ENCODE results near the gene ZYG11B. TPM values are rescaled to one million over a fixed set of nuclear protein-coding genes. Genes with fewer than 3 reads are reported as not detected.
"Not testable (repeated sequence)": the region's sequence is repeated elsewhere in the genome, so short reads cannot be mapped to it uniquely, and the experiment has no call there.

The ZYG11B gene
- total RNA-seq, 2 experiments from 2014 or later: 13.7 to 13.8 TPM

DNA sequence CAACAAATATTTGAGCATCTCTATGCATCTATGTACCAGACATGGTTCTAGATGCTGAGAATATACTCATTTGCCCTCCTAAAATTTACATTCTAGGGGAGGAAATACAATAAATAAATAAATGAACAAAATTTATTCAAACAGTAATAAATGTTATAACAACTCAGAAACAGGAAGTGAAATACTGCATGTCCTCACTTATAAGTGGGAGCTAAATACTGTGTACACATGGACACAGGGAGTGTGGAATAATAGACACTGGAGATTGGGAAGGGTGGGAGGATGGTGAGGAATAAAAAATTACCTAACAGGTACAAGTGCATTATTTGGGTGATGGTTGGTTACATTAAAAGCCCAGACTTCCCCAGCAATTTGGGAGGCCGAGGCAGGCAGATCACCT, 32.4 kb upstream of the ZYG11B start:
- Mint-ChIP-seq H3K9me3 (no peaks in the 10 kb centered on the region), H3K27ac (no peak overlapping the region), H3K36me3 (peaks cover 22% of the 10 kb centered on the region), H3K27me3 (no peaks in the 10 kb centered on the region), H3K4me1 (peaks cover 17% of the 10 kb centered on the region), H3K4me3 (no peak overlapping the region)
- DNase-seq (no peak), ATAC-seq (ENCODE audit: low read depth) (no peak)
- POLR2A ChIA-PET: no interaction called here

GRCh38 chr1:52695627-52696026, 30.6 kb upstream of the ZYG11B start:
- peaks cover 3% of the 10 kb centered on the region for H3K27me3 Mint-ChIP-seq
- H3K4me1 Mint-ChIP-seq: peaks cover 17% of the 10 kb centered on the region
- no peak for DNase-seq
- H3K36me3 Mint-ChIP-seq: peaks cover 22% of the 10 kb centered on the region
- no peak for ATAC-seq (ENCODE audit: low read depth)
- POLR2A ChIA-PET: no interaction called here
- no peak overlapping the region for H3K4me3 Mint-ChIP-seq
- no peaks in the 10 kb centered on the region for H3K9me3 Mint-ChIP-seq
- H3K27ac Mint-ChIP-seq: peak overlapping the region; percentile 0

GRCh38 chr1:52697795-52698674, 28.2 kb upstream of the ZYG11B start, which contains the start of gene COA7:
Gene COA7, minus strand, starts transcription at chr1:52698347. Its CDS starts 21 bp downstream, at chr1:52698326.
- H3K4me1 Mint-ChIP-seq: peaks cover 29% of the 10 kb centered on the region
- POLR2A ChIA-PET: interaction anchor here (1.1 kb wide), 2 partner anchors 29 to 294 kb away, joined by 4 to 5 read pairs; partner anchors contain the start of genes ORC1, PRPF38A and ZYG11B

GRCh38 chr1:52702886-52703787, 23.1 kb upstream of the ZYG11B start:
- peak; percentile 94 for ATAC-seq (ENCODE audit: low read depth)

More at GRCh38 chr1:52697795-52698674, 28.2 kb upstream of the ZYG11B start, which contains the start of gene COA7:
- peak within 1 kb of the TSS; percentile 90 for H3K4me3 Mint-ChIP-seq
- peaks cover 7% of the 10 kb centered on the region for H3K36me3 Mint-ChIP-seq
- peak; percentile 78 for DNase-seq
- H3K27me3 Mint-ChIP-seq: peaks cover 3% of the 10 kb centered on the region
- peak within 1 kb of the TSS; percentile 87 for H3K27ac Mint-ChIP-seq
- peak; percentile 37 for ATAC-seq (ENCODE audit: low read depth)
- no peaks in the 10 kb centered on the region for H3K9me3 Mint-ChIP-seq

DNA sequence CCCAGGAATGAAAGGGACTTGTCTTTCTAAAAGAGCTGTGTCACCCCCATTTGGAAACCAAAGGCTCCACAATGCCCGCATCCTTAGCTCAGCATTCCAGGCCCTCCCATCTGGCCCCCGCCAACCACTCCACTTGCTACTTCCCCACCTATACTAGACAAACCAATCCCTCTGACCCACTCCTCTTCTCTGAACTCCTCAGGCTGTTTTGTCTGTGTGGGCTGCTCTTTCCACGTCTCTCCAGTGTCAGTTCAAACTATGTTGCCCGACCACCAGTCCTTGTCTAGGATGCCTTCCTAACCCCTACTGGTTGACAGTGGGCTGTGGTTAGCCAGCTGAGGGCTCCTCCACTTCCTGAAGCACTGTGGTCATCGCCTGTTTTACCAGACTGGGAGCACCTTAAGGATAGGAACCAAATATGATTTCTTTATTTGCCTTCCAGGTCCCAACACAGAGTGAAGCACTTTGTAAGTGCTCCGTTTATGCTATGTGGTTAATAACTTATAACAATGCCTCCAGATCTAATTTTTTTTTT, 20.1 kb upstream of the ZYG11B start:
- Mint-ChIP-seq H3K4me3 (no peak overlapping the region), H3K36me3 (no peaks in the 10 kb centered on the region), H3K4me1 (peaks cover 23% of the 10 kb centered on the region), H3K27ac (no peak overlapping the region), H3K9me3 (no peaks in the 10 kb centered on the region), H3K27me3 (peaks cover 5% of the 10 kb centered on the region)
- ATAC-seq (ENCODE audit: low read depth) (no peak), DNase-seq (no peak)
- POLR2A ChIA-PET: no interaction called here

More at GRCh38 chr1:52702886-52703787, 23.1 kb upstream of the ZYG11B start:
- peak; percentile 77 for DNase-seq
- H3K4me1 Mint-ChIP-seq: peaks cover 31% of the 10 kb centered on the region
- H3K27me3 Mint-ChIP-seq: peaks cover 3% of the 10 kb centered on the region
- no peaks in the 10 kb centered on the region for H3K9me3 Mint-ChIP-seq
- H3K36me3 Mint-ChIP-seq: no peaks in the 10 kb centered on the region
- peak overlapping the region; percentile 81 for H3K4me3 Mint-ChIP-seq
- H3K27ac Mint-ChIP-seq: peak overlapping the region; percentile 89
- POLR2A ChIA-PET: interaction anchor here (0.6 to 1.7 kb wide), 12 partner anchors 12 to 624 kb away, joined by 3 to 16 read pairs (median 4); partner anchors contain the start of genes CPT2, ORC1, PRPF38A and TUT4

GRCh38 chr1:52706941-52707926, 19.0 kb upstream of the ZYG11B start:
- DNase-seq (no peak), ATAC-seq (ENCODE audit: low read depth) (no peak)
- H3K27me3 Mint-ChIP-seq: peaks cover 5% of the 10 kb centered on the region
- no peaks in the 10 kb centered on the region for H3K9me3 Mint-ChIP-seq
- H3K27ac Mint-ChIP-seq: no peak overlapping the region
- H3K4me3 Mint-ChIP-seq: no peak overlapping the region
- peaks cover 21% of the 10 kb centered on the region for H3K4me1 Mint-ChIP-seq
- no peaks in the 10 kb centered on the region for H3K36me3 Mint-ChIP-seq
- POLR2A ChIA-PET: no interaction called here

DNA sequence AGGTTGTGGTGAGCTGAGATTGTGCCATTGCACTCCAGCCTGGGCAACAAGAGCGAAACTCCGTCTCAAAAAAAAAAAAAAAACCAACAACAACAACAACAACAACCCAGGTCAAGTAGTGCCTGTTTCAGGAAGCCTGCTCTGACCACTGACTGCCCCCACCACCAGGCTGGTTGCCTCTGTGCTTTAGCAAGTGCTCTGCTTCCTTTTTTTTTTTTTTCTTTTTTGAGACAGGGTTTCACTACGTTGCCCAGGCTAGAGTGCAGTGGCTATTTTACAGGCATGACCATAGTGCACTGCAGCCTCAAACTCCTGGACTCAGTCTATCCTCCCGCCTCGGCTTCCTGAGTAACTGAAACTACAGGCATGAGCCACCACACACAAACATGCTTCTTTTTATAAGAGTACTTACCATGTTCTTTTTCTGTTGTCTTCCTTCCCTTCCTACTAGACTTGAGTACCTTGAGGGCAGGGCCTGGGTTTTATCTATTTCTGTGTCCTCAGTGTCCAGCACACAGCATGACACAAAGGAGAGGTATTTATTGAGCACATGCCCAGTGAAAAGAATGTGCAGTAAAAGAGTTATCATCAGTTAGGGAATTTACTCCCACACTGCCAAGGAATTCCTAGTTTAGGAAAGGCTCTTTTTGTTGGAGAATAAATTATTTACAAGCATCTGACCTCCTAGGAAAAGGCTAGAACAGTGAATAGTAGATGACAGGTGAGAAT, 18.2 kb upstream of the ZYG11B start:
- H3K27ac Mint-ChIP-seq: no peak overlapping the region
- POLR2A ChIA-PET: no interaction called here
- DNase-seq: no peak

GRCh38 chr1:52709016-52709415, 17.2 kb upstream of the ZYG11B start:
- Mint-ChIP-seq H3K36me3 (no peaks in the 10 kb centered on the region), H3K4me3 (no peak overlapping the region), H3K9me3 (no peaks in the 10 kb centered on the region), H3K27ac (no peak overlapping the region), H3K4me1 (peaks cover 9% of the 10 kb centered on the region), H3K27me3 (peaks cover 5% of the 10 kb centered on the region)
- POLR2A ChIA-PET: no interaction called here
- ATAC-seq (ENCODE audit: low read depth) (no peak), DNase-seq (no peak)

More for the DNA sequence above, 18.2 kb upstream of the ZYG11B start:
- Mint-ChIP-seq H3K36me3 (no peaks in the 10 kb centered on the region), H3K9me3 (no peaks in the 10 kb centered on the region), H3K4me1 (peaks cover 15% of the 10 kb centered on the region), H3K4me3 (no peak overlapping the region), H3K27me3 (peaks cover 5% of the 10 kb centered on the region)
- no peak for ATAC-seq (ENCODE audit: low read depth)

DNA sequence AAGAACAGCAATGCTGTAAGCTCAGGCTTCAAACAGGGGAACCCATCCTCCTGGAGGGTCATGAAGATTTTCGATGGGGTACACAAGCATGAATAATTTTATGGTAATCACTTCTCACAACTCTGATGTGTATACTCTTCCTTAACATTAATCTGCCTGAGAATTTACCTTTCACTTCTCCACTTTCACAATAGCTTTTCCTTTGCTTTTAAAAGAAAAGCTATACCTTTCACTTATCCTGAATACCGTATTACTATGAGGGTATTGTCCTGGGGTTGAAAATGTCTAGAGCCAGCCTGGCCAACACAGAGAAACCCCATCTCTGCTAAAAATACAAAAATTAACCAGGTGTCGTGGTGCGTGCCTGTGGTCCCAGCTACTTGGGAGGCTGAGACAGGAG, 12.7 kb upstream of the ZYG11B start:
- Mint-ChIP-seq H3K9me3 (no peaks in the 10 kb centered on the region), H3K36me3 (no peaks in the 10 kb centered on the region), H3K27me3 (peaks cover 2% of the 10 kb centered on the region), H3K4me1 (peaks cover 7% of the 10 kb centered on the region), H3K4me3 (no peak overlapping the region), H3K27ac (no peak overlapping the region)
- no peak for ATAC-seq (ENCODE audit: low read depth)
- POLR2A ChIA-PET: interaction anchor here (0.5 kb wide), 1 partner anchor 619 kb away, joined by 3 read pairs; no protein-coding TSS in a partner anchor
- DNase-seq: no peak

DNA sequence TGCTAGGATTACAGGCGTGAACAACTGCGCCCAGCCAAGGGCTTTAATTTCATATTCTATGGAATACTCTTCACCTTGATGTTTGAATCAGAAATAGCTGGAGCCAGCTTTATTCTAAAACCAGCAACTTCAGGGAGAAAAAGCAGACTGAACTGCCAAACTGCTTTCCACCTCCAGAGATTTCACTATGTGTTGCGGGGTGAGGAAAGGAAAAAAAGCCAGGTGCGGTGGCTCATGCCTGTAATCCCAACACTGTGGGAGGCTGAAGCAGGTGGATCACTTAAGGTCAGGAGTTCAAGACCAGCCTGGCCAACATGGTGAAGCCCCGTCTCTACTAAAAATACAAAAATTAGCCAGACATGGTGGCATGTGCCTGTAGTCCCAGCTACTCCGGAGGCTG, 11.0 kb upstream of the ZYG11B start:
- POLR2A ChIA-PET: interaction anchor here (0.7 to 1.0 kb wide), 2 partner anchors 12 kb away, joined by 5 to 7 read pairs; no protein-coding TSS in a partner anchor
- not testable (repeated sequence) for H3K36me3 Mint-ChIP-seq; H3K4me3 Mint-ChIP-seq; H3K9me3 Mint-ChIP-seq; H3K27ac Mint-ChIP-seq; DNase-seq; H3K4me1 Mint-ChIP-seq; ATAC-seq (ENCODE audit: low read depth); H3K27me3 Mint-ChIP-seq

DNA sequence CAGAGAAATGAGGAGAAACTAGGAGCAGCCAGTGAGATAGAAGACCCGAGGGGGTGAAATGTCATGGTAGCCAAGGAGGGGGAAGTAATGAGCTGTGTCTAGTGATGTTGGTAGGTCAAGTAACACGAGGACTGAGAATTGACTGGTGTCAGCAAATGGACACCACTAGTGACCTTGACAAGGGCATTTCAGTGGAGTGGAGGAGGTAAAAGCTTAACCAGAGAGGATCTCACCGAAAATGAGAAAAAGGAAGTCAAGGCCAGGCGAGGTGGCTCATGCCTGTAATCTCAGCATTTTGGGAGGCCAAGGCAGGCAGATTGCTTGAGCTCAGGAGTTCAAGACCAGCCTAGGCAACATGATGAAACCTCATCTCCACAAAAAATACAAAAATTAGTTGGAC, 3.0 kb upstream of the ZYG11B start:
- H3K4me3 Mint-ChIP-seq: no peak overlapping the region
- POLR2A ChIA-PET: no interaction called here
- H3K4me1 Mint-ChIP-seq: peaks cover 20% of the 10 kb centered on the region
- no peak overlapping the region for H3K27ac Mint-ChIP-seq
- H3K27me3 Mint-ChIP-seq: peaks cover 5% of the 10 kb centered on the region
- H3K36me3 Mint-ChIP-seq: no peaks in the 10 kb centered on the region
- DNase-seq (no peak), ATAC-seq (ENCODE audit: low read depth) (no peak)
- no peaks in the 10 kb centered on the region for H3K9me3 Mint-ChIP-seq
